Parathyroid adenoma (tissue), 2 donors: ENCODE results near the gene CPN1.

Experiments
- H2AFZ ChIP-seq: fragments of 300-600 bp; sonication (generic); one replicate; pipeline ENCODE4 v1.7.0; 2017; ENCODE audit warnings: antibody characterized with exemption, mild to moderate bottlenecking
- H3K27ac ChIP-seq: fragments of 300-600 bp; sonication (generic); one replicate; pipeline ENCODE4 v1.7.0; 2017
- H3K27me3 ChIP-seq: fragments of 300-600 bp; sonication (generic); one replicate; pipeline ENCODE4 v1.7.0; 2017; ENCODE audit warnings: low read length; ENCODE audit not compliant: control insufficient read depth, insufficient read depth
- H3K36me3 ChIP-seq: fragments of 300-600 bp; sonication (generic); one replicate; pipeline ENCODE4 v1.7.0; 2017; ENCODE audit warnings: low read length; ENCODE audit not compliant: control insufficient read depth, insufficient read depth
- H3K4me1 ChIP-seq: fragments of 300-600 bp; sonication (generic); one replicate; pipeline ENCODE4 v1.7.0; 2017; ENCODE audit warnings: control low read depth
- H3K4me2 ChIP-seq: fragments of 300-600 bp; sonication (generic); one replicate; pipeline ENCODE4 v1.7.0; 2017; ENCODE audit warnings: low read length
- H3K4me3 ChIP-seq: fragments of 300-600 bp; sonication (generic); one replicate; pipeline ENCODE4 v1.7.0; 2017; ENCODE audit warnings: low read depth, low read length
- H3K79me2 ChIP-seq: fragments of 300-600 bp; sonication (generic); one replicate; pipeline ENCODE4 v1.7.0; 2017; ENCODE audit warnings: control low read depth
- H3K9ac ChIP-seq: fragments of 300-600 bp; sonication (generic); one replicate; pipeline ENCODE4 v1.7.0; 2017; ENCODE audit warnings: mild to moderate bottlenecking
- H3K9me3 ChIP-seq: fragments of 300-600 bp; sonication (generic); one replicate; pipeline ENCODE4 v1.7.0; 2017; ENCODE audit warnings: low read length; ENCODE audit not compliant: control insufficient read depth
- TF ChIP-seq, protein P1 (sequence below): fragments of 300-600 bp; sonication (generic); IDR thresholded peaks from one replicate; pipeline ENCODE4 v1.7.0; 2017; ENCODE audit warnings: antibody characterized with exemption, mild to moderate bottlenecking
- donor health status: primary hyperparathyroidism.

The CPN1 gene

DNA sequence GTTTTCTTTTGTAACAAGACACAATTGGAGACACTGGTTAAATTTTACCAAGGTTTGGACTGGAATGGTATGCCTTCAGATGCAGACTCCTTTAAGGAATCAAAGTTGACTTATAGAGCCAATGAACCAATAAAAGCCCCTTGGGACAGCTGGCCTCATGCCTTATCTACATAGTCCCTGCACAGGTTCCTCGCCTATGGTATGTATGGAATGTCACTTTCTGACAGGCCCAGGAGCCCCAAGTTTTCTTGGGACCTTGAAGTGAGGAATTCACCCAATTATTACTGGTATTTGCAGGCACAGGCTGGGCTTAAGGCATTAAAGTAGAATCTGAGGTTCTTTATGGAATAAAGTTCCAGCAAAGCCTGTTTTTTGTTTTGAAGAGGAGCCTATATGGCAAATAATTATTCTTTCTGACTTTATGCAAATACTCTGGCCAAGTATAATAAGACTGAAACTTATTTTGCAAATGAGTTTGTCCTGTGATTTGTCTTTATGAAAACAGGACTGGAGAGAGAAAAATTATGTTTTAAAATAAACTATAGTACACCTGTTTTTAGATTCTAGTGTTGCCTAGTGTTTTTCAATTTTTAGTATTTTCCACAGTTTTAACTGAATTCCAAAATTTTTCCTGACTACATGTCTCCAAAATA lies 47.8 kb downstream of the CPN1 start:
- H2AFZ ChIP-seq = no peak overlapping the region
- H3K27ac ChIP-seq = no peak overlapping the region
- no peaks in the 10 kb centered on the region for H3K79me2 ChIP-seq
- H3K4me3 ChIP-seq = no peak overlapping the region
- TF ChIP-seq, protein P1, sequence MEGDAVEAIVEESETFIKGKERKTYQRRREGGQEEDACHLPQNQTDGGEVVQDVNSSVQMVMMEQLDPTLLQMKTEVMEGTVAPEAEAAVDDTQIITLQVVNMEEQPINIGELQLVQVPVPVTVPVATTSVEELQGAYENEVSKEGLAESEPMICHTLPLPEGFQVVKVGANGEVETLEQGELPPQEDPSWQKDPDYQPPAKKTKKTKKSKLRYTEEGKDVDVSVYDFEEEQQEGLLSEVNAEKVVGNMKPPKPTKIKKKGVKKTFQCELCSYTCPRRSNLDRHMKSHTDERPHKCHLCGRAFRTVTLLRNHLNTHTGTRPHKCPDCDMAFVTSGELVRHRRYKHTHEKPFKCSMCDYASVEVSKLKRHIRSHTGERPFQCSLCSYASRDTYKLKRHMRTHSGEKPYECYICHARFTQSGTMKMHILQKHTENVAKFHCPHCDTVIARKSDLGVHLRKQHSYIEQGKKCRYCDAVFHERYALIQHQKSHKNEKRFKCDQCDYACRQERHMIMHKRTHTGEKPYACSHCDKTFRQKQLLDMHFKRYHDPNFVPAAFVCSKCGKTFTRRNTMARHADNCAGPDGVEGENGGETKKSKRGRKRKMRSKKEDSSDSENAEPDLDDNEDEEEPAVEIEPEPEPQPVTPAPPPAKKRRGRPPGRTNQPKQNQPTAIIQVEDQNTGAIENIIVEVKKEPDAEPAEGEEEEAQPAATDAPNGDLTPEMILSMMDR = no peak
- no peaks in the 10 kb centered on the region for H3K36me3 ChIP-seq
- H3K9ac ChIP-seq = no peak overlapping the region
- no peaks in the 10 kb centered on the region for H3K9me3 ChIP-seq
- H3K4me1 ChIP-seq = peaks cover 25% of the 10 kb centered on the region
- no peak overlapping the region for H3K4me2 ChIP-seq
- H3K27me3 ChIP-seq = no peaks in the 10 kb centered on the region

DNA sequence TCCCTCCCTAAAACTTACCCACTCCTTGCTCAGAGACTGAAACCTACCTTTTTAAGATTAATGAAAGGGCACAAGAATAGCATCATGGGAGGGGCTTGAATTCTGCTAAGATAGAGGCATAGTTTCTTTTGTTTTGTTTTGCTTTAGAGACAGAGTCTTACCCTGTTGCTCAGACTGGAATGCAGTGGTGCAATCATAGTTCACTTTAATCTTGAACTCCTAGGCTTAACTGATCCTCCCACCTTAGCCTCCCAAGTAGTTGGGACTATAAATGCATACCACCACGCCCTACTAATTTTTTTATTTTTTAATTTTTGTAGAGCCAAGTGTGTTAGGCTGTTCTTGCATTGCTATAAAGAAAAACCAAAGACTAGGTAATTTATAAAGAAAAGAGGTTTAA lies 54.3 kb downstream of the CPN1 start:
- Histone ChIP-seq H3K4me2 (no peak overlapping the region), H3K4me1 (peaks cover 29% of the 10 kb centered on the region), H2AFZ (no peak overlapping the region), H3K27ac (peak overlapping the region; percentile 95), H3K27me3 (no peaks in the 10 kb centered on the region), H3K9me3 (no peaks in the 10 kb centered on the region), H3K79me2 (no peaks in the 10 kb centered on the region), H3K4me3 (no peak overlapping the region), H3K36me3 (no peaks in the 10 kb centered on the region), H3K9ac (no peak overlapping the region)
- TF ChIP-seq, protein P1 = no peak

DNA sequence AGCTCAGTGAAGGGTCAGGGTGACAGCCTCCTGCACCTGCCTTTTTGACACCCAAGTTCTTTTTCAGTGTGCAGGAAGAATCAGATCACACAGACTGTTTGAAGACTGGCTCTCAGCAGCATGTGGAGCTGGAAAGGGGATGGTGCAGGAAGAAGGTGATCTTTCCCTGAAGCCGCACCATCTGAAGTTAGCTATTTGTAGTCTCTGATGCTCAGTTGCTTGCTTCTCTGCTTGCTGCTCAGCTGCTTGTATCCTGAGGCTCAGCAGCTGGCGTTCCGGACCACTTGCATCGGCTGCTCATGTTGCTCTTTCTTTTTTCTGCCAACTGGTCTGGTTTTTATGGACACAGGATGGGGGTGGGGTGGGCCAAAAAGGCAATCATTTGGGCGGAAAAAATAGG lies 56.1 kb downstream of the CPN1 start:
- Histone ChIP-seq H3K4me3 (peak overlapping the region; percentile 33), H3K4me2 (peak overlapping the region; percentile 62), H3K27ac (peak overlapping the region; percentile 95), H3K9ac (no peak overlapping the region), H3K79me2 (no peaks in the 10 kb centered on the region), H3K27me3 (no peaks in the 10 kb centered on the region), H3K36me3 (no peaks in the 10 kb centered on the region), H2AFZ (peak overlapping the region; percentile 3), H3K9me3 (no peaks in the 10 kb centered on the region), H3K4me1 (peaks cover 32% of the 10 kb centered on the region)
- TF ChIP-seq, protein P1 = no peak

DNA sequence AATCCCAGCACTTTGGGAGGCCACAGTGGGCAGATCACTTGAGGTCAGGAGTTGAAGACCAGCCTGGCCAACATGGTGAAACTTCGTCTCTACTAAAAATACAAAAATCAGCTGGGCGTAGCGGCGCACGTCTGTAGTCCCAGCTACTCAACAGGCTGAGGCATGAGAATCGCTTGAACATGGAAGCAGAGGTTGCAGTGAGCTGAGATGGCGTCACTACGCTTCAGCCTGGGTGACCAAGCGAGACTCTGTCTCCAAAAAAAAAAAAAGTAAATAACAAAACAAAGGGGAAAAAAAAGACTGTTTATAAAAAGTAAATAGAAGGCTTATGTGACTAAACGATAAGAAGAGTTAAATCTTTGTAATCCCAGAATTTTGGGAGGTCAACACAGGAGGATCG lies 56.9 kb downstream of the CPN1 start:
- H3K9ac ChIP-seq = no peak overlapping the region
- H3K36me3 ChIP-seq = no peaks in the 10 kb centered on the region
- H3K4me3 ChIP-seq = no peak overlapping the region
- no peaks in the 10 kb centered on the region for H3K79me2 ChIP-seq
- TF ChIP-seq, protein P1 = no peak
- peak overlapping the region; percentile 3 for H2AFZ ChIP-seq
- peak overlapping the region; percentile 62 for H3K4me2 ChIP-seq
- H3K4me1 ChIP-seq = peaks cover 40% of the 10 kb centered on the region
- no peaks in the 10 kb centered on the region for H3K9me3 ChIP-seq
- peak overlapping the region; percentile 95 for H3K27ac ChIP-seq
- no peaks in the 10 kb centered on the region for H3K27me3 ChIP-seq

DNA sequence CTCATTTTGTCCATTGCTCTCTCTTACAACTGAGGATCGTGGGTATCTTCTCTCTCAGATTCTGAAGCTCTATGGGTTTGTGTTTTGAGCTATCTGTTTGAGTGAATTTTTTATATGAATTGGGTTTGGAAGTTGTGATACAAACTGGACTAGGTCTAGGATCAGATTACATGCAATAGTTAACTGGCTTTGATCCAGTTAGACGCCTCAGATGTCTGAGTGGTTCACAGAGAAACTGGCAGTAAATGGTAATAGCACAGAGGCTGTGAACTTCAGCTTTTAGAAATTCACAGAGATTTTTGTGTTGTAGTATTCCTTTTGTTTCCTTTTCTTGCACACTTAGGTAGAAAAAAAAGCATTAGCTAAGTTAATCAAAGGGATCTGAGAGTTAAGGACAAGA lies 59.3 kb downstream of the CPN1 start:
- peaks cover 40% of the 10 kb centered on the region for H3K4me1 ChIP-seq
- H3K27me3 ChIP-seq = no peaks in the 10 kb centered on the region
- no peak overlapping the region for H3K9ac ChIP-seq
- TF ChIP-seq, protein P1 = no peak
- H3K9me3 ChIP-seq = no peaks in the 10 kb centered on the region
- H2AFZ ChIP-seq = no peak overlapping the region
- H3K36me3 ChIP-seq = no peaks in the 10 kb centered on the region
- H3K27ac ChIP-seq = peak overlapping the region; percentile 57
- no peak overlapping the region for H3K4me2 ChIP-seq
- no peaks in the 10 kb centered on the region for H3K79me2 ChIP-seq
- H3K4me3 ChIP-seq = no peak overlapping the region
